ENCODE data around the gene GNAI3. TPM values are rescaled to one million over a fixed set of nuclear protein-coding genes. Genes with fewer than 3 reads are reported as not detected.

GNAI3 gene
- total and polyA plus RNA-seq, 2 donors (not counting 3 experiments of a cell fraction or from before 2014, with no cell fraction given), result 5.0 to 14.0 TPM

DNA sequence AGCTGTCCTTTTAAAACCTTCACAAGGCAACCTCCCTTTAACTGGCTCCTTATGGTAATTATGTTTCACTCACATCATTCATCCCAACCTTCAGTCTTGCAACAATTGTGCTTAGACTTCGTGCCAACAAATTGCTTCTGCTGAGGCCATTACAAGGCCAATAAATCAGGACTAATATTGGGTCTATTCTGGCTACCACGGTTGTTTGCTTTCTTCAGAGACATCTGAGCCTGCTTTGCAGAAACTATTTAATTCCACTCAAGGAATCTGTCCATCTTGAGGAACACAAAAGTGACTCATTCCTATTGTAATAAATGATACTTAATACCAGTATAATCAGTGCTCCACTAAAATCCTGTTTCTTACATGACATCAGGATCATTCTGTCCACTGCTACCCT is 104.9 kb downstream of the GNAI3 start:
- dilution Hi-C loops (cut with MboI; ENCODE audit: extremely low pct_ligation_motif_present, low sequenced_read_pairs), result no loop called here
- no peak for TF ChIP-seq MYC (IDR thresholded peaks at IDR 0.05; ENCODE audit: low read depth, low read length)
- no peak for TF ChIP-seq GATA2 (IDR thresholded peaks at IDR 0.05; ENCODE audit: insufficient read depth, insufficient read length, low read depth, low read length)
- TF ChIP-seq POLR2AphosphoS5 (IDR thresholded peaks at IDR 0.05; ENCODE audit: insufficient read depth, low read depth, low read length), result no peak
- TF ChIP-seq, protein P1, sequence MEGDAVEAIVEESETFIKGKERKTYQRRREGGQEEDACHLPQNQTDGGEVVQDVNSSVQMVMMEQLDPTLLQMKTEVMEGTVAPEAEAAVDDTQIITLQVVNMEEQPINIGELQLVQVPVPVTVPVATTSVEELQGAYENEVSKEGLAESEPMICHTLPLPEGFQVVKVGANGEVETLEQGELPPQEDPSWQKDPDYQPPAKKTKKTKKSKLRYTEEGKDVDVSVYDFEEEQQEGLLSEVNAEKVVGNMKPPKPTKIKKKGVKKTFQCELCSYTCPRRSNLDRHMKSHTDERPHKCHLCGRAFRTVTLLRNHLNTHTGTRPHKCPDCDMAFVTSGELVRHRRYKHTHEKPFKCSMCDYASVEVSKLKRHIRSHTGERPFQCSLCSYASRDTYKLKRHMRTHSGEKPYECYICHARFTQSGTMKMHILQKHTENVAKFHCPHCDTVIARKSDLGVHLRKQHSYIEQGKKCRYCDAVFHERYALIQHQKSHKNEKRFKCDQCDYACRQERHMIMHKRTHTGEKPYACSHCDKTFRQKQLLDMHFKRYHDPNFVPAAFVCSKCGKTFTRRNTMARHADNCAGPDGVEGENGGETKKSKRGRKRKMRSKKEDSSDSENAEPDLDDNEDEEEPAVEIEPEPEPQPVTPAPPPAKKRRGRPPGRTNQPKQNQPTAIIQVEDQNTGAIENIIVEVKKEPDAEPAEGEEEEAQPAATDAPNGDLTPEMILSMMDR (IDR thresholded peaks at IDR 0.05; ENCODE audit: extremely low read depth in 1 of 2, insufficient read depth in 1 of 2, low read depth in 1 of 2, low read length in 2 of 2), result no peak
- TF ChIP-seq EZH2 (IDR thresholded peaks at IDR 0.05; ENCODE audit: borderline replicate concordance, low read depth, low read length, severe bottlenecking), result no peak
- TF ChIP-seq POLR2A (IDR thresholded peaks at IDR 0.05; ENCODE audit: low read depth, low read length), result no peak
- TF ChIP-seq, protein P2, sequence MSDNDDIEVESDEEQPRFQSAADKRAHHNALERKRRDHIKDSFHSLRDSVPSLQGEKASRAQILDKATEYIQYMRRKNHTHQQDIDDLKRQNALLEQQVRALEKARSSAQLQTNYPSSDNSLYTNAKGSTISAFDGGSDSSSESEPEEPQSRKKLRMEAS (IDR thresholded peaks at IDR 0.05; ENCODE audit: insufficient read depth, insufficient read length), result no peak
- no peak for TF ChIP-seq JUN (IDR thresholded peaks at IDR 0.05; ENCODE audit: borderline replicate concordance, insufficient read depth, insufficient read length, low read depth)
- no peak for TF ChIP-seq FOS (IDR thresholded peaks at IDR 0.05; ENCODE audit: borderline replicate concordance, insufficient read depth, low read length)
- Histone ChIP-seq H3K4me1 (ENCODE audit: control insufficient read depth, extremely low read depth, insufficient read depth, low read length) (peaks cover 4% of the 10 kb centered on the region), H2AFZ (ENCODE audit: low read depth, low read length) (no peak overlapping the region), H3K9me3 (replicated peaks; ENCODE audit: control insufficient read depth, insufficient read depth, low read length) (no peaks in the 10 kb centered on the region), H3K9ac (replicated peaks; ENCODE audit: extremely low read depth, insufficient read depth, low read length) (no peak overlapping the region), H3K36me3 (ENCODE audit: control insufficient read depth in 2 of 2, extremely low read depth in 1 of 2, insufficient read depth in 2 of 2, low read length in 2 of 2) (no peaks in the 10 kb centered on the region), H3K79me2 (ENCODE audit: control insufficient read depth, insufficient read depth, low read length) (no peaks in the 10 kb centered on the region), H3K27me3 (ENCODE audit: control insufficient read depth in 2 of 2, insufficient read depth in 2 of 2, low read length in 2 of 2) (peaks cover 16 to 23% of the 10 kb centered on the region in 2 experiments), H3K9me1 (replicated peaks; ENCODE audit: control insufficient read depth, extremely low read depth, insufficient read depth, low read length) (no peaks in the 10 kb centered on the region), H3K27ac (ENCODE audit: insufficient read depth, low read depth, low read length) (no peak overlapping the region), H3K4me2 (ENCODE audit: insufficient read depth, low read length) (no peak overlapping the region), H4K20me1 (replicated peaks; ENCODE audit: control insufficient read depth, extremely low read depth, insufficient read depth, low read length) (no peaks in the 10 kb centered on the region), H3K4me3 (replicated peaks in 1 of 3; ENCODE audit: insufficient read depth in 1 of 3, low read depth in 1 of 3, low read length in 3 of 3) (no peak overlapping the region)
- DNase-seq (ENCODE audit: low read depth, low spot score) (no peak), FAIRE-seq (no peak)
- POLR2A ChIA-PET, result no interaction called here
- intact Hi-C loops (cut with micrococcal nuclease), result no loop called here
- BruUV-seq (replicated peaks), result no TSS peak
- CTCF ChIA-PET, result interaction anchor here (1.0 to 5.6 kb wide), 6 partner anchors 14 to 331 kb away, joined by 3 to 144 read pairs (median 54); partner anchors contain the start of genes AHCYL1 and GSTM1

Measured in endothelial cell of umbilical vein (primary cell).